Measurements from ENCODE around the gene SPARC. TPM values are rescaled to one million over a fixed set of nuclear protein-coding genes. Genes with fewer than 3 reads are reported as not detected.

The SPARC gene
- polyA plus RNA-seq, 1 of the 3 experiments (the other 2 are of a cell fraction) = 1,115 TPM

GRCh38 chr5:151718153-151718552, 31.4 kb upstream of the SPARC start:
- no peaks in the 10 kb centered on the region for H3K36me3 ChIP-seq (replicated peaks in 1 of 2; ENCODE audit: control insufficient read depth in 1 of 2, insufficient read depth in 2 of 2, low read length in 1 of 2)
- H3K27me3 ChIP-seq (ENCODE audit: insufficient read depth) = no peaks in the 10 kb centered on the region
- no peaks in the 10 kb centered on the region for H4K20me1 ChIP-seq (ENCODE audit: insufficient read depth)
- H2AFZ ChIP-seq (ENCODE audit: low read depth) = peak overlapping the region; percentile 75; the same call in 1 of the 2 replicates
- POLR2A ChIA-PET = no interaction called here
- H3K79me2 ChIP-seq (ENCODE audit: insufficient read depth) = no peaks in the 10 kb centered on the region
- H3K4me2 ChIP-seq = peak overlapping the region; percentile 14
- peaks cover 0 to 8% of the 10 kb centered on the region in 2 experiments; a peak in 1 of 4 replicates for H3K4me1 ChIP-seq (ENCODE audit: control insufficient read depth in 1 of 2, insufficient read depth in 2 of 2, low read depth in 1 of 2, low read length in 1 of 2)
- TF ChIP-seq PBX3 (IDR thresholded peaks at IDR 0.05) = no peak
- TF ChIP-seq FOXM1 (IDR thresholded peaks at IDR 0.05; ENCODE audit: low read depth) = no peak
- no peak for TF ChIP-seq RCOR1 (IDR thresholded peaks at IDR 0.05; ENCODE audit: low read length)
- no peak for TF ChIP-seq MAX (IDR thresholded peaks at IDR 0.05; ENCODE audit: low read depth)
- no peak for TF ChIP-seq TAF1 (IDR thresholded peaks at IDR 0.05; ENCODE audit: borderline replicate concordance, low read depth, low read length)
- TF ChIP-seq RFX5 (IDR thresholded peaks at IDR 0.05; ENCODE audit: low read length) = no peak
- TF ChIP-seq MEF2A (IDR thresholded peaks at IDR 0.05; ENCODE audit: borderline replicate concordance, low read depth) = no peak
- TF ChIP-seq MXI1 (IDR thresholded peaks at IDR 0.05; ENCODE audit: low read depth, low read length) = no peak
- TF ChIP-seq SMC3 (IDR thresholded peaks at IDR 0.05; ENCODE audit: low read depth, low read length) = no peak
- TF ChIP-seq POLR2AphosphoS5 (IDR thresholded peaks at IDR 0.05; ENCODE audit: low read depth, low read length) = no peak
- TF ChIP-seq GABPA (IDR thresholded peaks at IDR 0.05; ENCODE audit: low read depth) = no peak
- no peak for TF ChIP-seq IRF3 (IDR thresholded peaks at IDR 0.05; ENCODE audit: low read depth, low read length)
- TF ChIP-seq ELF1 (IDR thresholded peaks at IDR 0.05) = no peak
- no peak for TF ChIP-seq EP300 (IDR thresholded peaks at IDR 0.05; ENCODE audit: borderline replicate concordance in 1 of 2, low read depth in 1 of 2, low read length in 1 of 2)
- no peak for TF ChIP-seq GATA2 (CRISPR knock-in tag; IDR thresholded peaks at IDR 0.05)
- TF ChIP-seq RAD21 (IDR thresholded peaks at IDR 0.05; ENCODE audit: low read length) = no peak
- H3K27ac ChIP-seq (ENCODE audit: low read depth in 2 of 2, low read length in 1 of 2) = peak overlapping the region in 1 of 2 experiments; percentile 60; a peak in 2 of 4 replicates
- WGBS (ENCODE audit: low lambda C conversion rate) = 83% methylated on average over 2 of the region's 2 CpGs
- CTCF ChIA-PET = interaction anchor here (1.0 to 4.6 kb wide), 6 partner anchors 12 to 60 kb away, joined by 3 to 35 read pairs (median 4); no protein-coding TSS in a partner anchor
- H3K9me2 ChIP-seq = no peaks in the 10 kb centered on the region
- no peak for DNase-seq
- no peak overlapping the region for H3K4me3 ChIP-seq (ENCODE audit: low read depth in 2 of 2, low read length in 1 of 2)
- peaks cover 17% of the 10 kb centered on the region for H3F3A ChIP-seq (replicated peaks; ENCODE audit: insufficient read depth)
- no peaks in the 10 kb centered on the region for H3K9me3 ChIP-seq
- H3K9ac ChIP-seq = no peak overlapping the region; the same call in 1 of the 2 replicates

- ChIA-PET CTCF (interaction anchor here (0.6 to 4.6 kb wide), 4 partner anchors 14 to 59 kb away, joined by 4 to 35 read pairs (median 8); no protein-coding TSS in a partner anchor), POLR2A (no interaction called here)
- H3K27me3 ChIP-seq (ENCODE audit: insufficient read depth) = no peaks in the 10 kb centered on the region
- no peak overlapping the region for H3K4me2 ChIP-seq
- no peak for DNase-seq
- no peaks in the 10 kb centered on the region for H4K20me1 ChIP-seq (ENCODE audit: insufficient read depth)
- no peak overlapping the region for H3K4me3 ChIP-seq (ENCODE audit: low read depth in 2 of 2, low read length in 1 of 2)
- peaks cover 0 to 8% of the 10 kb centered on the region in 2 experiments; a peak in 1 of 4 replicates for H3K4me1 ChIP-seq (ENCODE audit: control insufficient read depth in 1 of 2, insufficient read depth in 2 of 2, low read depth in 1 of 2, low read length in 1 of 2)
- peak overlapping the region in 1 of 2 experiments; percentile 60; a peak in 1 of 4 replicates for H3K27ac ChIP-seq (ENCODE audit: low read depth in 2 of 2, low read length in 1 of 2)
- H3K79me2 ChIP-seq (ENCODE audit: insufficient read depth) = no peaks in the 10 kb centered on the region
- H3K9me3 ChIP-seq = no peaks in the 10 kb centered on the region
- H2AFZ ChIP-seq (ENCODE audit: low read depth) = peak overlapping the region; percentile 75
- WGBS (ENCODE audit: low lambda C conversion rate) = 73% methylated on average over 3 of the region's 3 CpGs
- no peaks in the 10 kb centered on the region for H3K36me3 ChIP-seq (replicated peaks in 1 of 2; ENCODE audit: control insufficient read depth in 1 of 2, insufficient read depth in 2 of 2, low read length in 1 of 2)
- H3F3A ChIP-seq (replicated peaks; ENCODE audit: insufficient read depth) = peaks cover 17% of the 10 kb centered on the region
- no peaks in the 10 kb centered on the region for H3K9me2 ChIP-seq
- H3K9ac ChIP-seq = no peak overlapping the region
- TF ChIP-seq JUND (IDR thresholded peaks at IDR 0.05) (no peak), MEF2A (IDR thresholded peaks at IDR 0.05; ENCODE audit: borderline replicate concordance, low read depth) (no peak), SIN3A (IDR thresholded peaks at IDR 0.05; ENCODE audit: borderline replicate concordance, low read depth, low read length) (no peak), RXRA (IDR thresholded peaks at IDR 0.05; ENCODE audit: borderline replicate concordance, low read depth) (no peak), GABPA (IDR thresholded peaks at IDR 0.05; ENCODE audit: low read depth) (no peak), ZBTB33 (IDR thresholded peaks at IDR 0.05; ENCODE audit: borderline replicate concordance, low read depth) (no peak), RFX5 (IDR thresholded peaks at IDR 0.05; ENCODE audit: low read length) (no peak), POLR2AphosphoS5 (IDR thresholded peaks at IDR 0.05; ENCODE audit: low read depth, low read length) (no peak), EZH2phosphoT487 (IDR thresholded peaks at IDR 0.05; ENCODE audit: borderline replicate concordance, low read depth) (no peak), FOXJ3 (CRISPR knock-in tag; IDR thresholded peaks at IDR 0.05) (no peak), MXI1 (IDR thresholded peaks at IDR 0.05; ENCODE audit: low read depth, low read length) (no peak), IRF3 (IDR thresholded peaks at IDR 0.05; ENCODE audit: low read depth, low read length) (no peak)
These were observed 30.7 kb upstream of the SPARC start for GRCh38 chr5:151717416-151717815.
